HG02763 (cell line): Measurements from ENCODE around the gene FYCO1.

Source experiments
- ATAC-seq: cut with Tn5 transposase; IDR thresholded peaks from one replicate; pipeline ENCODE4 v1.9.1; 2021; ENCODE audit warnings: mild to moderate bottlenecking, moderate library complexity; ENCODE audit not compliant: unreplicated experiment

The FYCO1 gene

DNA sequence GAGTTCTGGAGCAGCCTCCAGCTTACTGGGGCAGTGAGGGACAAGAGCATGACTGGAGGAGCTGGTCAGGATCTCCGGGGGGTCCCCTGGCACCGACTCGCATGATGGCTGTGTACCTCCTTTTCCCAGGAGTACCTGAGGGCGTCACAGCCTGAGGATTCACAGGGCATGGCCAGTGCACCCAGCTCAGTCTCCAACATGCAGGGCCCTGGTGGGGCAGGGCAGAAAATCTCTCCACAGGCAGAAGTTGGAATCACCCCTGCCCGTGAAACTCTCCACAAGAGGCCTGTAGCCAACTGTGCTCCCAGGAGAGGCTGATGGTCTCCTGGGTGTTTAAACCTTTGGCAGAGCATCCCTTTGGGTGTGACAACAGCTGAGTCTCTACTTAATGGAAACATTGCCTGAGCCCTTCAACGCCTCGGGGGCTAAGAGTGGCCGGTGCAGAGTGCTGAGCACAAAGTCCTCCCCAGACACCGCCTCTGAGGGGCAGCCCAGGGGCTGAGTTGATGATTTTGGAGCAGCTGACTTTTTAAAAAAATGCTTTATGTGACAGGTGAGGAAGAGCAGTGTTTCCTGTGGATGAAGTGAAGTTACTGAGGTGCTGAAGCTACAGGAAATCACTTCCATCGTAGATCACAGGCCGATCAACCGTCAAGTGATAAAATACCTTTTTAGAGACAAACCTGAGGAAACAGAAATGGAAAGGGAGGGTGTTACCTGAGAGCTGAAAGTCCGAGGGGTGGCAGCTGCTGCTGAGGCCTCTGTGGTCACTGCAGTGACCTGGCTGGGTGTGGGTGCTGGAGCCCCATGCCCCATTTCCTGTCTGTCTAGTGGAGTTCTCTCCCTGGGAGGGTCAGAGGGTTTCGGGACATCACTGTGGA is 74.2 kb downstream of the FYCO1 start:
- ATAC-seq, result no peak

DNA sequence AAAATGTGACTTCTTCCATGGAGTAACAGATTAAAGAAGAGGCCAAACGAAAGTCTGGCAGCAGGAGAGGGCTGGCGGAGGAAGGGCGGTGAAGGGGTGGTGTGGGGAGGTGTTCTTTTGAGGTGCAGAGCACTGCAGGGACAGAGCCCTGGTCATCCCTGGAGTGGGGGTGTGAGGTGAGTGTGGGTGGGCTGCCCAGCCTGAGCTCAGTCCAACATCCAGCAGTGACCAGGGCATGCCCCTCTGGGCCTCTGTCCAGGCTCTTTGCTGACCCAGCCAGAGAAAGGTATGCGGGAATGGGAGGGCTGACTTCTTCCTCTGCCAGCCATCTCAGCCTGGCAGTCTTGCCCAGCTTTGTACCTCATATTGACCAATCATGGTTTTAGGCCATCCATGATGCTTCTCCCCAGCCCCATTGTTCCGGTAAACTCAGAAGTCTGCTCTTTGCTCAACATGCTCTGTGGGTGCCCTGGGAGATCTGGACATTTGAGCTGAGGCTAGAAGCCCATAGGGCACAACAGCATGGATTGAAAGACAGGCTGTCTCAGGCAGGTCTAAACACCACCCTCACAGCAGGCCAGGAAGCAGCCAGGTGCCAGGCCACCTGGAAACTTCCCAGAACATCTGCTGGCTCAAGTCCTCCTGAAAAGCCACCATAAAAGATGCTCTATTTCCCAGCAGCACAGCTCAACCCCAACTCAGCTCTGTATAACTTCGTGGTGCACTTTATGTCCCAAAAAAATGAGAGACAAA is 78.3 kb downstream of the FYCO1 start:
- no peak for ATAC-seq

GRCh38 chr3:45915518-45916231 is 79.9 kb downstream of the FYCO1 start:
- ATAC-seq, result peak; percentile 87

GRCh38 chr3:45915059-45915439 is 80.6 kb downstream of the FYCO1 start:
- ATAC-seq, result no peak

- ATAC-seq, result no peak
Measured at GRCh38 chr3:45914362-45915058, 81.1 kb downstream of the FYCO1 start.

DNA sequence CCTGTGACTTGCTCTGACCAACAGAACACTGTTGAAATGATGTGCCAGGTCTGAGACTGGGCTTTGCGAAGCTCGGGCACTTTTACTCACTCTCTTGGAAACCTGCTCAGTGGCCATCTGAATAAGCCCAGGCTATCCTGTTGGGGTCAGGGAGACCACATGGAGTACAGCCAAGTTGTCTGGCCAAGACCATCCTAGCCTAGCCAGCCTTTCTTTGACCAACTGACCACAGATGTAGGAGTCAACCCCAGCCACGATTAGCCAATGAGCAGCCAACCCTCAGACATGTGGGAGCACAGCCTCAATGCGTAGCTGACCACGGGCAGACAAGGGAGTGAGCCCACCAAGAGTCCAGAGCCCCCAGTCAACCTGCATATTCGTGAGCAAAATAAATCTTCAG is 83.2 kb downstream of the FYCO1 start:
- ATAC-seq, result no peak

- no peak for ATAC-seq
Measured at GRCh38 chr3:45911511-45912226, 84.0 kb downstream of the FYCO1 start.

DNA sequence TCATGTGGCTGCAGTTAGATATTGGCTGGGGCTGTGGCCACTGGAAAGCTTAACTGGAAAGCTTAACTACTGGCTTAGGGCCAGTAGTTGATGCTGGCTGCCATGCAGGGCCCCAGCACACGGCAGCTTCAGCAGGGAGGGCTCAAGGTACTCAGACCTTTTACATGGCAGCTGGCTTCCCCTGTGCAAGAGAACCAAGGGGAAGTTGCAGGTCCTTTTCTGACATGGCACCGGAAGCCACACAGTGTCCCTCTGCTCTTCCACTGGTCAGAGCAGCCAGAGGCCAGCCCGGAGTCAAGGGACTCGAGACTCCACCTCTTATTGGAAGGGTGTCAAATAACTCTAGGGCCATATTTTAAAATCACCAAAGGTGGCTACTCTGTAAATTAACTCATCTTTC is 84.7 kb downstream of the FYCO1 start:
- ATAC-seq, result no peak

DNA sequence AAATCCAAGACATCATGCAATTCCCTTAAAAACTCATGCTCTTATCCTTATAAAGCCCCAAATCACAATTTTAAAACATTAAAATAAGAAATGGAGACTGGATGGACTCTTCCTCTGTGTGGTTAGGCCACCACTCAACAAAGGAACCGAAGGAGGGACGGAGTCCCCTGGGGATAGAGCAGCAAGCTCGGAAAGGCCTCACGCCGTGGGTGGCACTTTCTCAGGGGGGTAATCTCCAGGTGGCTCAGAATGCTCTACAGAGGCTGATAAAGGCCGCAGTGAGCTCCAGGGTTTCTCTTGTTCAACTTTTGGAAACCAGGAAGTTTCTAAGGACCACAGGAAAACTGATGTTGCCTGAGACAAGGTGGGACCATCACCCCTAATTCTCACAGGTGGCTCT is 86.1 kb downstream of the FYCO1 start:
- ATAC-seq, result no peak

- no peak for ATAC-seq
Measured at GRCh38 chr3:45908761-45909160, 86.9 kb downstream of the FYCO1 start.

DNA sequence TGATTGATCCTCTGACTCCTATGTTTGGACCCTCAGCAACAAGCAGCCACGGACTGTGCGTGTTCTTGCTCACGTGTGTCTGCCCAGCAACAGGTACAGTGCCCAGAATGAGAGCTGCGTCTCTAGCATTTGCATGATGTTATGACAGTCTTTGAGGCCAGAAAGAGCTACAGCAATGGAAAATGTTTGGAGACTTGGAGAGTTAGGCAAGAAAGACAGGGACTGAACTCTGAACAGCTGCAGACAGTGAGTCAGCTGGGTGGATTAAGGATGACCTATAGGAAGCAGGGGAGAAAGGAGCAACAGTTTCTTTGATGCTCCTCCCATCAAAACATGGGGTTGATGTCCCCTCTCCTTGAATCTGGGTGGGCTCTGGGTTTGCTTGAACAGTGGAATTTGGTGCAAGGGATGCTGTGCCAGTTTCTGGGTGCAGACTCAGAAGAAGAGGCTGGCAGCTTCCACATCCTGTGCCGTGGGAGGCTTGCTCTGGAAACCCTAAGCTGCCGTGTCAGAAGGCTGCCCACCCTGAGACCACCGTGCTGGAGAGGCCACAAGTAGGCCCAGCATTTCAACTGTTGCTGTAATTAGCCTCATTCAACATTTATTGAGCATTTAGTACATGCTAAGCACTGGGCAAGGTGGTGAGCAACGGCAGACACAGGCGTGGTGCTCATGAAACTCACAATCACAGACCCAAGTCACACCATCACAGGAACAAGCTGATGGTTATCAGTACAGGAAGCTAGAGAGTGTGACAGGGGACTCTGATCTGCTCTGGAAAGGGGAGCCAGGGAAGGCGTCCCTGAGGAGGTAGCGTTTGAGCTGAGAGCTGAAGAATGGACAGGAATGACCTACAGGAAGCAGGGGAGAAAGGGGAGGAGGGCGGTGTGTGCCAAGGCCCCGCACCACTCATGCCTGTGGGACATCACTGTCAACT is 87.6 kb downstream of the FYCO1 start:
- no peak for ATAC-seq

- ATAC-seq, result no peak
Measured at GRCh38 chr3:45906681-45907407, 88.8 kb downstream of the FYCO1 start.

DNA sequence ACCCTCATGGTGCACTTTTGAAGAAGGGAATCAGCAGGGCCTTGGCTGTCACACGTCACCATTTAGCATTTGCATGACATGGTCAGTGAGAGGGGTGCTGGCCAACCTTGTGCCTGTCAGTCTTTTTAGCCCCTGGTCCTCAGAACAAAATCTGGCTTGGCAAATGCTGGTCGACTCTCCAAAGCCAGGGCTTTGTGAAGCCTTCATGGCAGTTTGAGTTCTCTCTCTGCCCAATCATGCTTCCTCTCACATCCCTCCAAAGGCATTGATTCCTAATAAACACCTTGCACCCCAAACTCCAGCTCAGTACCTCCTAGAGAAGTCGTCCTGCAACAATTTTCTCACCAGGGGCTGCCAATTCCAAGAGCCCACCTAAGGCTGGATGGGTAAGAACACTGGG is 89.9 kb downstream of the FYCO1 start:
- no peak for ATAC-seq

DNA sequence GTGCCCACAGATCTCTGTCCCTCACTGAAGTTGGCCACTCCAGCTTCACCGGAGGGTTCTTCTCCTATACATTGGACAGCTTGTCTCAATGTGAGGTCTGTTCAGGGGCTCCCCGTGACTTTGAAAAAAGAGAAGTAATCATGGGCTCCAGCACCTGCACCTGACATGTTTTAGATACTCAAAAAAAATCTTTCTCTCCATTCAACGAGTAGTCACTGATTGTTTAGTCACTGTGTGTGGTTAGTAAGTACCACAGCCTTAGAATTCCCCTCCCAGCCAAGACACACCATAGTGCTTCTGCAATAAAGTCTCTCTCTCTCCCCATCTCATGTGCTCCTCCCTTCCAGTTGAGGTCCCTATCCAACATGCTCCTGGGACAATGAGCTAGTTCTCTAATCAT is 90.7 kb downstream of the FYCO1 start:
- ATAC-seq, result no peak

- no peak for ATAC-seq
Measured at GRCh38 chr3:45896956-45897355, 98.7 kb downstream of the FYCO1 start.

- no peak for ATAC-seq
Measured at GRCh38 chr3:45895686-45896468, 99.7 kb downstream of the FYCO1 start.

GRCh38 chr3:45894015-45894414 is 101.6 kb downstream of the FYCO1 start:
- no peak for ATAC-seq

- no peak for ATAC-seq
Measured at GRCh38 chr3:45892161-45892560, 103.5 kb downstream of the FYCO1 start.
